ENCODE measurements around the gene MUC20. TPM values are rescaled to one million over a fixed set of nuclear protein-coding genes. Genes with fewer than 3 reads are reported as not detected.
"Not testable (repeated sequence)": the region's sequence is repeated elsewhere in the genome, so short reads cannot be mapped to it uniquely, and the experiment has no call there.

MUC20 gene
- total and polyA plus RNA-seq, 8 donors, result 5.2 to 35.9 (median 10.8) TPM

GRCh38 chr3:195771646-195772300 lies 51.0 kb downstream of the MUC20 start:
- Histone ChIP-seq H3K36me3 (no peaks in the 10 kb centered on the region), H3K27me3 (no peaks in the 10 kb centered on the region), H3K9me3 (no peaks in the 10 kb centered on the region), H3K27ac (no peak overlapping the region), H3K4me1 (no peaks in the 10 kb centered on the region), H3K4me3 (no peak overlapping the region)
- ATAC-seq (no peak), DNase-seq (no peak), FAIRE-seq (no peak)
- TF ChIP-seq CTCF (IDR thresholded peaks at IDR 0.05), result no peak
- 74 to 79% methylated on average over 14 of the region's 14 CpGs for WGBS, 2 donors
- intact Hi-C loops (cut with DNase I), result no loop called here

GRCh38 chr3:195773956-195774537 lies 53.3 kb downstream of the MUC20 start:
- intact Hi-C loops (cut with DNase I), result no loop called here
- no peak for FAIRE-seq

GRCh38 chr3:195774917-195775316 lies 54.1 kb downstream of the MUC20 start:
- Histone ChIP-seq H3K27me3 (no peaks in the 10 kb centered on the region), H3K4me1 (no peaks in the 10 kb centered on the region), H3K27ac (no peak overlapping the region), H3K4me3 (no peak overlapping the region), H3K9me3 (no peaks in the 10 kb centered on the region), H3K36me3 (no peaks in the 10 kb centered on the region)
- intact Hi-C loops (cut with DNase I), result no loop called here
- ATAC-seq, result peak in 2 of 4 donors; percentile 65 to 79
- peak in 4 of 6 donors; percentile 37 to 68 (median 42) for DNase-seq
- FAIRE-seq, result no peak
- TF ChIP-seq CTCF (IDR thresholded peaks at IDR 0.05), result peak in 1 of 4 donors; percentile 38
- WGBS, 2 donors, result 27 to 33% methylated on average over 13 of the region's 13 CpGs

More at GRCh38 chr3:195773956-195774537, 53.3 kb downstream of the MUC20 start:
- Histone ChIP-seq H3K36me3 (no peaks in the 10 kb centered on the region), H3K4me1 (no peaks in the 10 kb centered on the region), H3K4me3 (no peak overlapping the region), H3K27ac (no peak overlapping the region), H3K9me3 (no peaks in the 10 kb centered on the region), H3K27me3 (no peaks in the 10 kb centered on the region)
- TF ChIP-seq CTCF (IDR thresholded peaks at IDR 0.05), result no peak
- ATAC-seq (no peak), DNase-seq (peak in 1 of 6 donors; percentile 4)
- WGBS, 2 donors, result 81 to 90% methylated on average over 23 of the region's 23 CpGs

- H3K9me3 ChIP-seq, result no peaks in the 10 kb centered on the region
- no peaks in the 10 kb centered on the region for H3K27me3 ChIP-seq
- no peaks in the 10 kb centered on the region for H3K4me1 ChIP-seq
- TF ChIP-seq CTCF (IDR thresholded peaks at IDR 0.05), result no peak
- H3K4me3 ChIP-seq, result no peak overlapping the region
- WGBS, 2 donors, result 69 to 74% methylated on average over 11 of the region's 11 CpGs
- H3K36me3 ChIP-seq, result no peaks in the 10 kb centered on the region
- FAIRE-seq (no peak), ATAC-seq (no peak), DNase-seq (peak in 2 of 6 donors; percentile 2 to 22)
- no peak overlapping the region for H3K27ac ChIP-seq
- intact Hi-C loops (cut with DNase I), result no loop called here
Observed at GRCh38 chr3:195777975-195778374, 57.2 kb downstream of the MUC20 start.

- H3K27me3 ChIP-seq; H3K4me1 ChIP-seq; H3K9me3 ChIP-seq; H3K4me3 ChIP-seq; FAIRE-seq; H3K36me3 ChIP-seq; ATAC-seq; H3K27ac ChIP-seq; intact Hi-C loops (cut with DNase I): not testable (repeated sequence)
- peak in 2 of 6 donors; percentile 2 to 13 for DNase-seq
- WGBS, 2 donors, result 69 to 76% methylated on average over 12 of the region's 12 CpGs
Observed at GRCh38 chr3:195781236-195781635, 60.5 kb downstream of the MUC20 start.

Small RNA genes within 50 kb of the gene (microRNA-seq; reads per million reads assigned to microRNA genes)
- gene MIR570, result 0 to 2.3 reads per million in 2 donors

Other genes starting within 250 kb of the MUC20 start
- 10 to 100 TPM; 14.7 to 26.0 (median 16.9) TPM for gene PPP1R2, start 177.7 kb upstream of the MUC20 start, total RNA-seq
- 10 to 100 TPM in 1 of 2 donors, 1 to 10 TPM in 1; 9.5 to 15.5 TPM for gene PPP1R2, start 177.7 kb upstream of the MUC20 start, polyA plus RNA-seq
- gene APOD, start 137.0 kb upstream of the MUC20 start, total RNA-seq, result 100 to 1,000 TPM in 2 of 6 donors, 10 to 100 TPM in 4; 12.1 to 133 (median 54.6) TPM
- 10 to 100 TPM; 47.9 to 75.7 TPM for gene APOD, start 137.0 kb upstream of the MUC20 start, polyA plus RNA-seq
- under 1 TPM; 0.06 to 0.59 (median 0.27) TPM for gene MUC4, start 91.0 kb downstream of the MUC20 start, total RNA-seq
- under 1 TPM; 0.04 to 0.05 TPM for gene MUC4, start 91.0 kb downstream of the MUC20 start, polyA plus RNA-seq
- gene TNK2, start 187.6 kb downstream of the MUC20 start, total RNA-seq, result 10 to 100 TPM; 21.0 to 29.5 (median 22.5) TPM
- 10 to 100 TPM; 72.8 to 91.2 TPM for gene TNK2, start 187.6 kb downstream of the MUC20 start, polyA plus RNA-seq

Measured in pancreas (tissue), 10 donors.